Neuronal stem cell (in vitro differentiated cells): Measurements from ENCODE around the gene FASTK.

Experiments
- DNase-seq: peaks from one replicate; pipeline ENCODE4 v3.0.0-alpha.2; 2013; ENCODE audit warnings: low spot score
- H2AFZ ChIP-seq: one replicate; pipeline ENCODE4 v1.6.1; 2013; ENCODE audit warnings: mild to moderate bottlenecking, low read length, inconsistent platforms
- H2AK5ac ChIP-seq: 2 replicates; pipeline ENCODE4 v1.6.1; 2013; ENCODE audit warnings: low read depth, mild to moderate bottlenecking, inconsistent platforms, low read length, moderate library complexity, mixed read lengths
- H2BK120ac ChIP-seq: 2 replicates; pipeline ENCODE4 v1.6.1; 2013; ENCODE audit warnings: low read depth, mild to moderate bottlenecking, inconsistent platforms, low read length, moderate library complexity, mixed read lengths
- H2BK12ac ChIP-seq: one replicate; pipeline ENCODE4 v1.6.1; 2013; ENCODE audit warnings: low read length, inconsistent platforms
- H2BK15ac ChIP-seq: 2 replicates; pipeline ENCODE4 v1.6.1; 2013; ENCODE audit warnings: mild to moderate bottlenecking, low read length, inconsistent platforms, mixed read lengths
- H2BK5ac ChIP-seq: one replicate; pipeline ENCODE4 v1.6.1; 2013; ENCODE audit warnings: inconsistent platforms, mild to moderate bottlenecking, low read length, moderate library complexity
- H3K14ac ChIP-seq: one replicate; pipeline ENCODE4 v1.6.1; 2013; ENCODE audit warnings: low read length, inconsistent platforms
- H3K18ac ChIP-seq: 2 replicates; pipeline ENCODE4 v1.6.1; 2013; ENCODE audit warnings: low read length, inconsistent platforms
- H3K23ac ChIP-seq: 2 replicates; pipeline ENCODE4 v1.6.1; 2013; ENCODE audit warnings: low read depth, mild to moderate bottlenecking, mixed read lengths, low read length, inconsistent platforms; ENCODE audit not compliant: poor library complexity
- H3K27ac ChIP-seq: replicated peaks from 3 replicates; pipeline ENCODE4 v1.5.1; 2013; ENCODE audit warnings: low read length, inconsistent platforms
- H3K27me3 ChIP-seq, 3 experiments: 2 replicates each; pipeline ENCODE4 v1.6.1; 2013; ENCODE audit warnings: low read length in 3 of 3, mild to moderate bottlenecking in 2 of 3, inconsistent platforms in 1 of 3, low read depth in 1 of 3, mixed read lengths in 1 of 3, moderate library complexity in 1 of 3; ENCODE audit not compliant: control insufficient read depth in 3 of 3, insufficient read depth in 3 of 3
- H3K36me3 ChIP-seq, 2 donors: replicated peaks in 1 of 2; 2 replicates each; pipeline ENCODE4 v1.6.1; 2013; ENCODE audit warnings: low read length in 2 of 2; ENCODE audit not compliant: control insufficient read depth in 2 of 2, insufficient read depth in 2 of 2
- H3K4ac ChIP-seq: 2 replicates; pipeline ENCODE4 v1.6.1; 2013; ENCODE audit warnings: inconsistent platforms, mild to moderate bottlenecking, low read length, moderate library complexity
- H3K4me1 ChIP-seq, 2 donors: 1 replicate in 1 of 2; 2 replicates in 1 of 2; pipeline ENCODE4 v1.6.1; 2013; ENCODE audit warnings: low read length in 2 of 2, low read depth in 1 of 2; ENCODE audit not compliant: control insufficient read depth in 2 of 2, insufficient read depth in 1 of 2
- H3K4me2 ChIP-seq: one replicate; pipeline ENCODE4 v1.6.1; 2013; ENCODE audit warnings: mild to moderate bottlenecking, low read length, inconsistent platforms; ENCODE audit not compliant: insufficient read depth, poor library complexity, severe bottlenecking
- H3K4me3 ChIP-seq, 2 donors: 2 replicates each; pipeline ENCODE4 v1.5.1; 2013; ENCODE audit warnings: low read length in 2 of 2, mild to moderate bottlenecking in 2 of 2, inconsistent platforms in 1 of 2, moderate library complexity in 1 of 2
- H3K79me1 ChIP-seq: one replicate; pipeline ENCODE4 v1.6.1; 2013; ENCODE audit warnings: low read depth, mild to moderate bottlenecking, inconsistent platforms, low read length, moderate library complexity
- H3K9ac ChIP-seq: one replicate; pipeline ENCODE4 v1.6.1; 2013; ENCODE audit warnings: mild to moderate bottlenecking, low read depth, low read length, inconsistent platforms; ENCODE audit not compliant: poor library complexity
- H3K9me3 ChIP-seq, 2 donors: replicated peaks in 1 of 2; 2 replicates each; pipeline versions ENCODE3 to v1.6.1; 2013; ENCODE audit warnings: low read length in 2 of 2, mild to moderate bottlenecking in 2 of 2, inconsistent platforms in 1 of 2, low read depth in 1 of 2, mixed read lengths in 1 of 2, moderate library complexity in 1 of 2; ENCODE audit not compliant: control insufficient read depth in 2 of 2, insufficient read depth in 1 of 2
- H4K8ac ChIP-seq: one replicate; pipeline ENCODE4 v1.6.1; 2013; ENCODE audit warnings: low read depth, mild to moderate bottlenecking, inconsistent platforms, low read length, moderate library complexity
- H4K91ac ChIP-seq: one replicate; pipeline ENCODE4 v1.6.1; 2013; ENCODE audit warnings: low read length, low read depth, mild to moderate bottlenecking, inconsistent platforms; ENCODE audit not compliant: poor library complexity
- WGBS, 2 donors: extraction: QIAGEN DNeasy Blood & Tissue Kit; methylation state at CpG; one replicate each; pipeline ENCODE4 v1.1.7; 2013; ENCODE audit warnings: missing lambda C conversion rate in 2 of 2, mixed read lengths in 1 of 2; ENCODE audit not compliant: insufficient read length in 2 of 2, insufficient replicate concordance in 1 of 2; ENCODE audit errors: extremely low coverage in 2 of 2; 5-methylcytosine and 5-hydroxymethylcytosine counted together

The FASTK gene

DNA sequence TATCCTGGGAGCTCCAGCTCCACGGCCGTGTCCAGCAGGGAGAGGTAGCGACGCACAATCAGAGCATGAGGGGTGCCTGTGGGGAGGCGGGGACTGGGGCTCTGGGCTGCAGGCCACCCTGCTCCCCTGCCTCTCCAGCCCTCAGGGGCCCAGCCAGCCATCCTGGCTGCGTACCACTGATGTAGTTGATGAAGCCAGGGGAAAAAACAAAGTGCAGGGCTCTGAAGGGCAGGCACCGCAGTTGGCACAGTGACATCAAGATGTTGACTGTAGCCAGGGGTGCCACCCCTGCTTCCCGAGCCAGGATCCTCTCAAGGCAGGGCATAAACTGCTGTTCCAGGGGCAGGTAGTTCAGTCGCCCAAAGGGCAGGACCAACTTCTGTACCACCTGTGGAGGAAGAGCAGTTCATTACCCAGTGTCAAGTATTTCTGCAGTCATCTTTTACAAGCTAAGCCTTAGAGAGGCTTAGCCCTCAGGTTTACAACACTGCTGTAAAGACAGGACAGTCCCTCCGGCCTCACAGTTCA, 2.8 kb downstream of the FASTK start:
- H3K23ac ChIP-seq = peak overlapping the region; percentile 95
- peaks cover 26 to 74% of the 10 kb centered on the region in 2 donors for H3K36me3 ChIP-seq
- H3K14ac ChIP-seq = no peak overlapping the region
- H4K8ac ChIP-seq = peak overlapping the region; percentile 65
- H2AFZ ChIP-seq = no peak overlapping the region
- WGBS, 2 donors = no CpG with 5 or more reads among the region's 10 CpGs
- H3K4me1 ChIP-seq = peaks cover 24 to 30% of the 10 kb centered on the region in 2 donors
- no peak overlapping the region for H3K4me2 ChIP-seq
- no peak overlapping the region for H2BK15ac ChIP-seq
- H3K27ac ChIP-seq = no peak overlapping the region
- H3K4me3 ChIP-seq = no peak overlapping the region
- no peak overlapping the region for H2AK5ac ChIP-seq
- no peak overlapping the region for H4K91ac ChIP-seq
- H3K4ac ChIP-seq = no peak overlapping the region
- peaks cover 0 to 3% of the 10 kb centered on the region in 2 donors for H3K9me3 ChIP-seq
- no peaks in the 10 kb centered on the region for H3K27me3 ChIP-seq
- DNase-seq = no peak
- H3K79me1 ChIP-seq = peaks cover 19% of the 10 kb centered on the region
- no peak overlapping the region for H2BK5ac ChIP-seq
- H2BK120ac ChIP-seq = no peak overlapping the region
- no peak overlapping the region for H3K9ac ChIP-seq
- no peak overlapping the region for H3K18ac ChIP-seq
- H2BK12ac ChIP-seq = no peak overlapping the region

DNA sequence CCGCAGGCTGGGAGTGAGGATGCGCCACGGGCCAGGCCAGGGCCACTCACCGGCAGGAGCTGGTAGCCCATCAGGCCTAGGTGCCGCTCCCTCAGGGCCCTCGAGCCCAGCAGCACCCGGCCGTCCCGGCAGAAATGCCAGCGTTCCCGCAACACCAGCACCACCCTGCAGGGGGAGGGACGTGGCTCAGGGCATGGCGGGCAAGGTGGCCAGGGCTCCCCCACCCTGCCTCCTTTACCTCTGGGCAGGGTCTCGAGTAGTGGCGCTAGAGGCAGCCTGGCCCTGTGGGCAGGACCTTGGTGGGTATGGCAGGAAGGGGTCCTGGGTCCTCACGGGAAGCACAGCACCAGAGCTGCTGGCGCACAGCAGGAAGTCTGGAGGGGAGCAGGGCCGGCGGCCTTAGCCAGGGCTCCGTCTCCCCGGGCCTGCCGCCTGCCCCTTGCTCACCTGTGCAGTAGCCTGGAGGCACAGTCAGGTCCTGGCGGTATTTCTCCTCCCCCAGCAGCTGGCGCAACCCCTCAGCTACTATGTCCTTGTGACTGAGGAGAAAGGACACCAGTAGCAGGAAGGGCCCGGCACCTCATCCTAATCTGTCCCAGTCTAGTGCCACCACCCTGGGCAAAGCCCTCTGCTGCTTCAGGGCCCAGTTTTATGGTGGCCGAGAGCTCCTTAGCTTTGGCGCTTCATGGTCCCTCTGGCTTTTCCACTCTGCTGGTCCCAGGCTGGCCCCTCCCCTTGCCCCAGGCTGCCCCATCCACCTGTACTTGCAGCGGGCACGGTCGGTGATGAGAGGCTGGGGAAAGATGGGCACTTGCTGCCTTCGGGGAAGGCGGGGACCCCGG, 3.5 kb downstream of the FASTK start:
- Histone ChIP-seq H2BK12ac (peak overlapping the region; percentile 2), H4K91ac (no peak overlapping the region), H3K79me1 (peaks cover 15% of the 10 kb centered on the region), H3K14ac (no peak overlapping the region), H3K18ac (peak overlapping the region; percentile 28), H3K27ac (no peak overlapping the region), H4K8ac (peak overlapping the region; percentile 65), H2BK15ac (no peak overlapping the region), H3K27me3 (no peaks in the 10 kb centered on the region), H3K4me3 (peak overlapping the region in 1 of 2 donors; percentile 54), H2AFZ (no peak overlapping the region), H3K4ac (no peak overlapping the region), H3K4me2 (no peak overlapping the region), H3K9ac (peak overlapping the region; percentile 60), H3K9me3 (peaks cover 0 to 3% of the 10 kb centered on the region in 2 donors), H2BK5ac (peak overlapping the region; percentile 66), H3K4me1 (peaks cover 18 to 24% of the 10 kb centered on the region in 2 donors), H3K23ac (peak overlapping the region; percentile 95), H2BK120ac (no peak overlapping the region), H3K36me3 (peaks cover 26 to 79% of the 10 kb centered on the region in 2 donors), H2AK5ac (no peak overlapping the region)
- no peak for DNase-seq
- WGBS, 2 donors = no CpG with 5 or more reads among the region's 33 CpGs

DNA sequence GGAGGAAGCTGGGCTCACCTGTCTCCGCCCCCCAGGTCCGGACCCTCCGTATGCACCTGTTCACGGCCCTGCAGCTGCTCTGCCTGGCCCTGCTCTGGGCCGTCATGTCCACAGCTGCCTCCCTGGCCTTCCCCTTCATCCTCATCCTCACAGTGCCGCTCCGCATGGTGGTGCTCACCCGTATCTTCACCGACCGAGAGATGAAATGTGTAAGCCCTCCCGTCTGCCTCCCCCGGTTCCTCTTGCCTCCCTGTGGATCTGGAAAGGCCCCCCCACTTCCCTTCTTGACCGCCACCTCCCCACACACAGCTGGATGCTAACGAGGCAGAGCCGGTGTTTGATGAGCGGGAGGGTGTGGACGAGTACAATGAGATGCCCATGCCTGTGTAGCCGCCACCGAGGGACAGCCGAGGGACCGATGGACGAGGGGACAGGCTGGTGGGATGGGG, 4.6 kb downstream of the FASTK start:
- H3K4me3 ChIP-seq = peak overlapping the region in 1 of 2 donors; percentile 32
- H4K91ac ChIP-seq = no peak overlapping the region
- no peak overlapping the region for H2BK15ac ChIP-seq
- H3K4ac ChIP-seq = no peak overlapping the region
- peak overlapping the region; percentile 58 for H2BK12ac ChIP-seq
- peak overlapping the region; percentile 11 for H3K4me2 ChIP-seq
- H3K27ac ChIP-seq = no peak overlapping the region
- no peak overlapping the region for H2BK120ac ChIP-seq
- H3K14ac ChIP-seq = no peak overlapping the region
- no peak overlapping the region for H3K9ac ChIP-seq
- H3K9me3 ChIP-seq = peaks cover 0 to 3% of the 10 kb centered on the region in 2 donors
- no peak overlapping the region for H2AK5ac ChIP-seq
- H3K4me1 ChIP-seq = peaks cover 13 to 17% of the 10 kb centered on the region in 2 donors
- H3K18ac ChIP-seq = no peak overlapping the region
- peaks cover 12% of the 10 kb centered on the region for H3K79me1 ChIP-seq
- H3K36me3 ChIP-seq = peaks cover 33 to 82% of the 10 kb centered on the region in 2 donors
- no peaks in the 10 kb centered on the region for H3K27me3 ChIP-seq
- H2AFZ ChIP-seq = no peak overlapping the region
- DNase-seq = no peak
- H3K23ac ChIP-seq = peak overlapping the region; percentile 89
- H4K8ac ChIP-seq = no peak overlapping the region
- H2BK5ac ChIP-seq = peak overlapping the region; percentile 53
- WGBS, 2 donors = no CpG with 5 or more reads among the region's 22 CpGs

GRCh38 chr7:151075662-151075971, 5.0 kb downstream of the FASTK start:
- peaks cover 12 to 14% of the 10 kb centered on the region in 2 donors for H3K4me1 ChIP-seq
- H2BK12ac ChIP-seq = no peak overlapping the region
- no peaks in the 10 kb centered on the region for H3K27me3 ChIP-seq
- peak overlapping the region in 1 of 2 donors; percentile 32 for H3K4me3 ChIP-seq
- H3K14ac ChIP-seq = no peak overlapping the region
- H3K23ac ChIP-seq = peak overlapping the region; percentile 89
- no peak overlapping the region for H3K9ac ChIP-seq
- H3K4ac ChIP-seq = no peak overlapping the region
- H4K8ac ChIP-seq = no peak overlapping the region
- peak overlapping the region; percentile 11 for H3K4me2 ChIP-seq
- no peak overlapping the region for H4K91ac ChIP-seq
- peaks cover 12% of the 10 kb centered on the region for H3K79me1 ChIP-seq
- peaks cover 0 to 3% of the 10 kb centered on the region in 2 donors for H3K9me3 ChIP-seq
- DNase-seq = no peak
- no peak overlapping the region for H2BK15ac ChIP-seq
- H3K18ac ChIP-seq = no peak overlapping the region
- no CpG with 5 or more reads among the region's 7 CpGs for WGBS, 2 donors
- peak overlapping the region; percentile 53 for H2BK5ac ChIP-seq
- no peak overlapping the region for H2AK5ac ChIP-seq
- no peak overlapping the region for H2AFZ ChIP-seq
- peaks cover 36 to 86% of the 10 kb centered on the region in 2 donors for H3K36me3 ChIP-seq
- no peak overlapping the region for H2BK120ac ChIP-seq
- H3K27ac ChIP-seq = no peak overlapping the region
